ENCODE measurements around the gene OR6X1.
A peak's percentile ranks its signal among the peaks of the same experiment; 100 is the strongest.
"Not testable (repeated sequence)": the region's sequence is repeated elsewhere in the genome, so short reads cannot be mapped to it uniquely, and the experiment has no call there.

The OR6X1 gene

GRCh38 chr11:123751781-123752180, 2.5 kb downstream of the OR6X1 start:
- no peak for DNase-seq (ENCODE audit: low spot score)

DNA sequence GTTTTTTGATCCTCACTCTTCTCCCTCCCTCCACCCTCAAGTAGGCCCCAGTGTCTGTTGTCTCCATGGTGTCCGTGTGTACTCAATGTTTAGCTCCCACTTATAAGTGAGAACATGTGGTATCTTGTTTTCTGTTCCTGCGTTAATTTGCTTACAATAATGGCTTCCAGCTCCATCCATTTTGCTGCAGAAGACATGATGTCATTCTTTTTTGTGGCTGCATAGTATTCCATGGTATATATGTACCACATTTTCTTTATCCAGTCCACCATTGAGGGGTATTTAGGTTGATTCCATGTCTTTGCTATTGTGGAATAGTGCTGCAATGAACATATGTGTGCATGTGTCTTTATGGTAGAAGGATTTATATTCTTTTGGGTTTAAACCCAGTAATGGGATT, 6.0 kb downstream of the OR6X1 start:
- not testable (repeated sequence) for DNase-seq (ENCODE audit: low spot score)

DNA sequence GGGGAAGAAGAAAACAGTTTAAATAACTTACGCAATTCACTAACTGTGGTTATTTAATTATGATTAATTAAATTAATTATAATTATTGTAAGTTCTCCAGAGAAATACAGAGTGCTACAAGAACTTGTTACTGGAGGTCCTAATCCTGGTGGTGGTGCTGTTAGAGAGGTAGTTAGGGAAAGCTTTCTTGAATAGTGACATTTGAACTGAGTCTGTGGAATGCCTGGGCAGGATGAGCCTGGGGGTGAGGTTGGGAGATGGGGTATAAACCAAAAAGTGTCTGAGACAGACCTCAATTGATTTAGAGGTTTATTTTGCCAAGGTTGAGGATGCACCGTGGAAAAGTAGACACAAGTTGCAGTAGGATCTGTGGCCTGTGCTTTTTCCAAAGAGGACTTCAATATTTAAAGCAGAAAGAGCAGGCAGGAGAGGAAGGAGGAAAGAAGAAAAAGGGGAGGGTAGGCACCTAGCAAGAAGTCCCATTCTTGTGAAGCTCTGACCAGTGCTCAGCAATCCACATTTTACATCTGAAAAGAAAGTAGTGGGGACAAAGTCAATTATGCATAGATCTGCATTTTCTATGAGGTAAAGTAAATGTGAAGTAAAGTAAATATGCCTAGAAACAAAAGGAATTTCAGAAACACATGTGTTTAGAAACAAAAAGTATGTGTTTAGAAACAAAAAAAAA, 8.4 kb downstream of the OR6X1 start:
- no peak for DNase-seq (ENCODE audit: low spot score)

DNA sequence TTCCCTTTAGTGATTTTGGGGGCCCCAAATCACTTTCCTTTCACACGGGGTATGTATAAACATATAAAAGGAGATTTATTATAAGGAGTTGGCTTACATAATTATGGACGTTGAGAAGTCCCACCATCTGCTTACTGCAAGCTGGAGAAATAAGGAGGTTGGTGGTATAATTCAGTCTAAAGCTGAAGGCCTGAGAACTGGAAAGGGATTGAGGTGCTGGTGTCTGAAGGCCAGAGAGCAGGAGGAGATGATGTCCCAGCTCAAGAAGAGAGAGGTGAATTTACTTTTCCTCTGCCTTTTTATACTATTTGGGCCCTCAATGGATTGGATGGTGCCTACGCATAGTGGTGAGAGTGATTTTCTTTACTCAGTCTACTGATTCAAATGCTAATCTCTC, 11.6 kb downstream of the OR6X1 start:
- DNase-seq (ENCODE audit: low spot score): no peak

GRCh38 chr11:123742031-123742723, 12.1 kb downstream of the OR6X1 start:
- DNase-seq (ENCODE audit: low spot score): peak; percentile 4

GRCh38 chr11:123741159-123742030, 12.9 kb downstream of the OR6X1 start, which contains the start of gene ZNF202:
Gene ZNF202 (minus strand): TSS chr11:123741660. CDS start chr11:123730888, 10,772 bp downstream.
- peak; percentile 86 for DNase-seq (ENCODE audit: low spot score)

- no peak for DNase-seq (ENCODE audit: low spot score)
Measured at GRCh38 chr11:123740787-123741158, 13.5 kb downstream of the OR6X1 start.

DNA sequence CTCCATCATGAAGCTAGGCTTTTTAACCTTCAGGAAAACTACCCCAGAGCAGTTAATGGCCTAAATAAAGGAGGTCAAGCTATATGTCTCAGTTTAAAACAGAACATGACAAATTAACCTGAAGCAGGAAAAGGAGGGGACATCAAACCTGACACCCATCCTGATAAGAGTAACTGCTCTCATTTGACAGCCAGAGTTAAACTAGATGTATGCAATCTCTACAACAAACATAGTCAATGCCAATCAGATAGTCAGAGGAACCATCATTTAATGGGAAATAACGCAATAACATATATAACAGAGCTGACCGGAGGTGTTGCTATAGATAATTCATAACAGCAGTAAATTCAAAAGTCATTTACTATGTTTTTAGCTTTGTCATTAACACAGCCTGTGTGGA, 15.9 kb downstream of the OR6X1 start:
- no peak for DNase-seq (ENCODE audit: low spot score)

DNA sequence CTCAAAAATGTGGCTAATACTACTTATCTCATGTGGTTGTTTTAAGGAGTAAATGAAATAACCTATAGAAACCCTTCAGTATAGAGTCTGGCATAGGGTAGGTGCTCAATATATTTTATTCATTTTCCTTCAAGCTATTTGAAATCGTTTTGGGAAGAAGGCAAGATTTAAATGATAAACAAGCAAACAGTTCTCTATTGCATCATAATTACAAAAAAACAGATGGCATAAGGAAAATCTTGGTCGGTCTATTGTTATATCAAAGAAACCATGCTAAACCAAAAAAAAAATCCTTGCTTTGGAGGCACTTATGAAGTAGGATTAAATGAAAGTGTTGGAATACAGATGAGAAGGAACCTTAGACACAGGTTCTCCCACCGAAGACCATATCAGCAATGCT, 17.5 kb downstream of the OR6X1 start:
- no peak for DNase-seq (ENCODE audit: low spot score)

DNA sequence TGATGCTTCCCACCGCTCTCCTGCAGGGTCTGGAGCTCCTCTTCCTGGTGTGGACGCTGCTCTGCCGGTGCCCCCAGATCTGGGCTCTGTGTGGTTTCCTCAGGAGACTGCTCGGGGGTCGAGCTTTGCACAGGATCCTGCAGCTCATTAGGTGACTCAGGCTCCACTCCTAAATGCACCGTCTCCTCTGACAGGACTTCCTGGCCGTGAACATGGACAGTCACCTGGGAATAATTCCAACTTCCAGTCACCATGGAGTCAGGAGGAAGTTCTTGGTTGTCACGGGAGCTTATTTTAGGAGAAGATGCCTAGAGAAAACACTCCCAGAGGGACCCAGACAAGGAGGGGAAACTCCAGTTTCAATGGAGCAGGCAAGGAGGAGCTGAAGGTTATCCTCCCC, 24.7 kb downstream of the OR6X1 start:
- DNase-seq (ENCODE audit: low spot score): no peak

DNA sequence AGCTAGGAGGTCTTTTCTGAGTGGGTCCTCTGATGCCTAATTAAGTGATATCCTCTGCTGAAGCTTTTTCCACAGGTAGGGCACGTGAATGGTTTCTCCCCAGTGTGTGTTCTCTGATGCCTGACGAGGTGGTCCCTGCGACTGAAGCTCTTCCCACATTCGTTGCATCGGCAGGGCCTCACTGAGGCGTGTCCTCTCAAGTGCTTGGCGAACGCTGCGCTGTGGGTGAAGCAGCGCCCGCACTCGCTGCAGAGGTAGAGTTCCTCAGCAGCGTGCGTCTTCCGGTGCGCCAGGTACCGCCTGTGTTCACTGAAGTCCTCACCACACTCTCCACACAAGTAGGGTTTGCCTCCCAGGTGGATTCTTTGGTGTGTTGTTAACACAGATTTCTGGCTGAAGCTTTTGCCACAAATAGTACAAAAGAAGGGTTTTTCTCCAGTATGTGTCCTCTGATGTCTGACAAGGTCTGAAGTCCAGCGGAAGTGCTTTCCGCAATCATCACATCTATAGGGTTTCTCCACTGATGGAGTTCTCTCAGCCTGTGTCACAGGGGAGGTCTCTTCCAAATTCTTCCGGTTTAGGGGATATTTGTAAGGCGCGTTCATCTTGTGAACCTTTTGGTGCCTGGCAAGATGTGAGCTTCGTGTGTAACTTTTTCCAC, 28.2 kb downstream of the OR6X1 start:
- no peak for DNase-seq (ENCODE audit: low spot score)

GRCh38 chr11:123719452-123719851, 34.9 kb downstream of the OR6X1 start:
- DNase-seq (ENCODE audit: low spot score): no peak

DNA sequence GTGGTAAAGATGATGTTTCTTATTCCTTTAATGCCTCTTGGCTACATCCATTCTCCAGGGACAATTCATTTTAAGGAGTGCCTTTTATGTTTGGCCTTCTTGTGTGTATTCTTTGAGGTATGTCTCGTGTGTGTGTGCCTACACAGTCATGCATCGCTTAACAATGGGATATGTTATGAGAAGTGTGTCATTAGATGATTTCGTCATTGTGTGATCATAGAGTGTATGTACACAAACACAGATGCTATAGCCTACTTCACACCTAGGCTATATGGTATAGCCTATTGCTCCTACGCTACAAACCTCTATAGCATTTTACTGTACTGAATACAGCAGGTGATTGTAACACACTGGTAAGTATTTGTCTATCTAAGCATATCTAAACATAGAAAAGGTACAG, 35.8 kb downstream of the OR6X1 start:
- no peak for DNase-seq (ENCODE audit: low spot score)

- DNase-seq (ENCODE audit: low spot score): no peak
Measured at GRCh38 chr11:123718063-123718462, 36.3 kb downstream of the OR6X1 start.

GRCh38 chr11:123712627-123713026, 41.7 kb downstream of the OR6X1 start:
- DNase-seq (ENCODE audit: low spot score): not testable (repeated sequence)

DNA sequence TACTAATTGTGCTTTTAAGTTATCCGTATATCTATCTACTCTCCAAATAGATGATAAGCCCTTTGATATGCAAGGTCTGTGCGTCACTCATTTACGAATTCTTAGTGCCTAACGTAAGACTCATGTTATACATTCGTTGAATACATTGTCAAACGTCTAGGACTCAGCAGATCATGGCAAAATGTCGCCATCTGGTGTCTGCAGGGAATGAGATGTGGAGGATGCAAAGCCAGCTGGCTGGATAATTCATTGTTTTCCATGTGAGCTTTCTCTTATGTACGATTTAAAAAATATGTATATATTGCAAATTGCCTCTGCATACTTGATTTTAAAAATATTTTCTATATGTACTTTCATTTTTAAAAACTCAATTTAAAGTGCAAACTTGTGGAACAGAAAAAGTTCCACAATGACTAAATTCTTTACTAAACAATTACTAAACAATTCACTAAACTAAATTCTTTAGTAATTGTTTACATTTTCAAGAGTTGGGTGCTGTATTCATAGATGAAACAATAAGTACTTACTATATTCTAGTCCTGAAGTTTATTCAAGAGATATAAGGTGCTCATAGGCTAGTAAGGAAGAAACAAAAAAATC, 46.6 kb downstream of the OR6X1 start:
- DNase-seq (ENCODE audit: low spot score): peak; percentile 3

DNA sequence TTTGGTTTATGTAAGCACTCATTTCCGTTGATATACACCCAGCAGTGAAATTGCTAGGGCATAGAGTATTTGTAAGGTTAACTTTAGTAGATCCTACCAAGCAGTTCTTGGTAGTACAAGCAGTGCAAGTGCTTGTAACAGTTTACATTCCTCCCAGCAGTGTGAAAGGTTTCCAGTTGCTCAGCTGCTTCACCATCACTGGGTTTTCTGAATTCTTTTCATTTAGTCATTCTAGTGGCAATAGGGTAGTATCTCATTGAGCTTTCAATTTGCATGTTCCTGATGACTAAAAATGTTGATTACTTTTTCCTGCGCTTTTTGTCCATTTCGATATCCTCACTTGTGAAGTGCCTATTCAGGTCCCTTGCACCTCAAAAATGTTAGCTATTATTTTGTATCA, 47.1 kb downstream of the OR6X1 start:
- DNase-seq (ENCODE audit: low spot score): no peak

GRCh38 chr11:123704341-123704740, 50.0 kb downstream of the OR6X1 start:
- DNase-seq (ENCODE audit: low spot score): no peak
